Measurements from ENCODE around the gene CSTB.

Gene CSTB

DNA sequence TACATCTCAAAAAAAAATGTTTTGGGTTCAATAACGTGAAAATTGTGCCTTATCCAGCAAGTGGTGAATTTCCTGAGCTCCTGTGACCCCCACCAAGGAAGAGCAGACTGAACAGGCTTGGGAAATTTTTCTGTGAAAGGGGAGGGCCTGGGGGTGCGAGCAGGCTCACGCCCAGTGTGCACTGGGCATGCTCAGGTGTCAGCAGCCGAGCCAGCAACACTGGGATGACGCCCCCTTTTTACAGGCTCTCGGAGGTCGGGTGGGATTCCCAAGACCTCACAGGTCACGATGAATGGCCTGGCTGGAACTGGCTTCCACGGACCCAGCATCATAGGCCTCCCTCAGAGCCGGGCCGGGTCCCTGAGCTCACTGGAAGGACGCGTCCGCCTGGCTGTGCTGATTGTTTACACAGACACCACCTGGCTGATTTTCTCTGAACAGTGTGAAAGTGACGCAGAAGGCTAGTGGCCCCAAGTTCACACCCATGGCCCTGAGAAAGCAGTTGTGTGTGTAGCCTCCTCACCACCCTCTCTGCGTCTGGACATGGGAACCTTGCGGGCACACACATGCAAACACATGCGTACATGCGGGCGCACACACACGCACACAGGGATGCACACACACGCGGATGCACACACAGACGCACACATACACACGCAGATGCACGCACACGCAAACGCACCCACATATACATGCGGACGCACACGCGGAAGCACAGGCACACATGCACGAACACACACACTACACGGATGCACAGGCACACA, 9.2 kb downstream of the CSTB start:
- DNase-seq = no peak

DNA sequence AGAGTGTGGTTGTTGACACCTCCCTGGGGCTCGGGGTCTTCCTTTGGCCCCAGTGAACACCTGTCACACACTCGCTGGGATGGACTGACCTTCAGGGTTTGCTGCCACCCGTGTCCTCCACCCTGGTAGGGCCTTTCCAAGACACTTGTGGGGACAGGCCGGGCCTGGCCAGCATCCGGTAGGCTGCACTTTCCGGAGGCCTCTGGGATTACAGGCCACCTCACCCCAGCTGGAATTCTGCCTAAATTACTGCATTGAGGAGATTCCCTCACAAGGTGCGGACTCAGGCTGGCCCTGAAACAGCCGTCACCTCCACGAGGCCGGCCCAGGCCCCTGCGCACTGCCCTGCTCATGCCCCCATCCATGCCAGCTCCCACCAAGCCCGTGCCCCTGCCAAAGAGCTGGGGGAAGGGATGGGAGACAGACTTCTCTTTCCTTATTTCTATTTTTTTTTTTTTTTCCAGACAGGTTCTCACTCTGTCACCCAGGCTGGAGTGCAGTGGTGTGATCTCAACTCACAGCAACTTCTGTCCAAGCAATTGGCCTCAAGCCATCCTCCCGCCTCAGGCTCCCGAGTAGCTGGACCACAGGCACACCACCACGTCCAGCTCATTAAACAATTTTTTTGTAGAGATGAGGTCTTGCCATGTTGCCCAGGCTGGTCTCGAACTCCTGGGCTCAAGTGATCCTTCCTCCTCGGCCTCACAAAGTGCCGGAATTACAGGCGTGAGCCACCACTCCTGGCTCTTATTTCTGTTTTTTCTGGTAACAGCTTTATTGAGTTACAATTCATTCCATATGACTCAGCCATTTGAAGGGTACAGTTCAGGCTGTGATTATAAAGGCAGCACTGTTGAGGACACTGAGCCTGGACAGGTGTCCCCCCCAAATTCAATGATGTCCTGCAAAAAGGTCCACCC, 11.3 kb downstream of the CSTB start:
- DNase-seq = peak; percentile 24

DNA sequence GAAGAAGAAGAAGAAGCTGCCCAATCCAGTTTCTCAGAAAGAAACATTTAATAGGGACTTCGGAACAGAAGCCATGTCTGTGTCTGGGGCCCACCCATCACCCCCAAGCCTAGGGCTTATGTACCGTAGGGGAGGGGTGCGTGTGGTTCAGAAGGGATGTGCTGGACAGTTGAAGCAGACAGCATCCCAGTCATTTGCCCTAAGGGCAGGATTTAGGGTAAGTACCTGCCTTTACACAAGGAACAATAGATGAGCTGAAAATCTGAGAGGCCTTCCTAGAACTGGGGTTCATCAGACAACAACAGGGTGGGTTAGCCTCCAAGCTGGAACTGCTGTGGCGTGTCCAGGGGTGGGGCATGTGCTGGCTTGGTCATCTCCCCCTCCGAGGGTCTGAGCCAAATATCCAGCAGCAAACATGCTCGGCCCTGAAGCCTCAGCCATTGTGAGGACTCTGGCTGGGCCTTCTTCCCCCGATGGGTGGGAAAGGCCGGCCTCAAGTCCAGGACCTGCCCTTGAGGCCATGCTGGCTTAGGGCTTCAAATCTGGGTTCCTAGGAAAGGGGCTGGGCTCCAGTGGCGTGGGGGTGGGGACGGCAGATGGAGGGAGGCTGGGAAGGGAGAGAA, 12.1 kb downstream of the CSTB start:
- no peak for DNase-seq

DNA sequence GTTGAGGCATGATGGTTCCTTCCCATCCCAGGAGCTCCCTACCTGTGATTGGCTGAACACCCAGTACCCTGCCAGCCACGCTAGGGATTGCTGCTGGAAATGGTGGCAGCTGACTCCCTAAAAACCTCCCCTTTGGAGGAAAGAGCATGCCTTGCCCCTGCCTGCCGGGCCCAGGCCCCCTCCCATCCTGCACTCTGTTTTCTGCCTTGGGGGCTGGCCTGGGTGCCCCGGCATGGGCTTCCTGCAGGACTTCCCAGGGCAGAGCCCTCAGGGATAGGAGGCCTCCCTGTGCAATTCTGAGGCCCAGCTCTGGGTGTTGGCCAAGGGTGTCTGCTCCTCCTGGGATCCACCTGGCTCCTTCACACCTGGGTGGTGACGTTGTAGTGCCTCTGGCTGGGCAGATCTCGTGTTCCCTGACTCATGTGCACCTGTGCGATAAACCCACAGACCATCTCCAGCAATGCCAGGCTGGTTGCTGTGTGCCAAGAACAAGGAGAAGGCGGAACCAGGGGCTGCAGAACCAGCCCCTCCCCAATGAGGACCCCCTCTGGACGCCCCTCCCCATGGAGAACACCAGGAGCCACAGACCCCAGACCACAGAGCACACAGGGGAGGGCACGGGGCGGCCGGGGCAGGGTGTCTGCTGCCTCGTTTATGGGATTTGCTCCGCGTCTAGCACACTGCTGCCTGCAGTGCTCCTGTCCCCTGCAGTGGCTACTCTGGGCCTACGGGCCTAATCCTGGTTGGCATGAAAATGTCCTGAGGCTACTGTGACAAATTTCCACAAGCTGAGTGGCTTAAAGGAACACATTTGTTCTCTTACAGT, 13.6 kb downstream of the CSTB start:
- no peak for DNase-seq

DNA sequence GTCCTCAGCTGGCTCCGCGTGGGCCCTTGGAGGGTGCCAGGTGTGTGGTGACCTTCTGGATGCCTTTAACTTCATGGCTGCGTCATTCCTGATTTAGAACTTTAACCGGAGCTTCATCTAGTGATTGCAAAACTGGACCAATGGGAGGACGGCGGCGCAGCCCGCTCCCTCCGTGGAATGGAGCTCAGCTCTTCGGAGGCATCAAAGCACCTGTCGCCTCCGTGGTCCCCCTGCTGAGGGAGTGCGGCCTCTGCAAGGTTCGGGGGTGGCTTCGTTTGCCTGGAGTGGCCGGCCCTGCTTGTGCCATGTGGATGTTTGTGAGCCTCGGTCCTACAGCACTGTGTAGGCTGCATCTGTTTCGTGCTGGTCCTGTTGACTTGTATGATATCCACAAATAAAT, 14.2 kb downstream of the CSTB start:
- no peak for DNase-seq

DNA sequence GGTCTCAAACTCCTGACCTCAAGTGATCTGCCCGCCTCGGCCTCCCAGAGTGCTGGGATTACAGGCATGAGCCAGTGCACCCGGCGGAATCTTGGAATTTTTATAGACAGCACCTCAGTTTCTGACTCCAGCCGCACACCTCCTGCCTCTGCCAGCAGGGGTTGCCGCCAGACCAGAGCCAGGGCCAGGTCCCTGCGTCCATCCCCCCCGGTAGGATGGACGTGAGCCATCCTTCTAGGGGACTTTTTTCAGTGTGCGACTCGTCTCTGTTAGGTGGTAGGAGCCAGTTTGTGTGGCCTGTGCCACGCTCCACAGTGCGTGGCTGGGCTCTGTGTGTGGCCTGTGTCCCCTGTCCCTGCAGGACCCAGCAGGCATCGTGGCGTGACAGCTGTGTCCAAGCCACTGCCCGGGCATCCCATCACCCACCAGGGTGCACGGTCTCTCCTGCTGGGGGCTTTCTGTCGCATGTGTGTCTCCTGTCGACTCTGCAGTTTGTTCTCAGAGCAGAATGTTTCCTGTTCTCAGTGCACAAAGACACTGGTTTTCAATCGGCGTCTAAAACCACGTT, 15.6 kb downstream of the CSTB start:
- DNase-seq = no peak

DNA sequence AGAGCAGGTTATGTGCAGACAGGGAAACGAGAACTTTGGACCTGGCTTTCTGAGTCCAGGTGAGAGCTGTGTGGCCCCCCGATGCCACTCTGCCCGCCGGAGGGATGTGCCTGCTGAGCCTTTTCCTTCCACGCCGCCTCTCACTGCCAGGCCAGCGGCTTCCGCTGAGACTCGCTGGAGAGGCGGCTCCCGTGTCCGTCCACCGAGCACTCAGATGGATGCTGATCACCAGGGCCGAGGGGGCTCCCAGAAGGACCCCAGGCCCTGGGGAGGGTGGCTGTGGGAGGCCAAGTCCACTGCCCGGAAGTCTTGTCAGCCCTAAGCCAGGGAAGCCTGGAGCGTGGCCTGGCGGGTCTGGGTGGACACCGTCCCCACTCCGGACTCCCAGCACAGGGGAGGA, 16.5 kb downstream of the CSTB start:
- no peak for DNase-seq

DNA sequence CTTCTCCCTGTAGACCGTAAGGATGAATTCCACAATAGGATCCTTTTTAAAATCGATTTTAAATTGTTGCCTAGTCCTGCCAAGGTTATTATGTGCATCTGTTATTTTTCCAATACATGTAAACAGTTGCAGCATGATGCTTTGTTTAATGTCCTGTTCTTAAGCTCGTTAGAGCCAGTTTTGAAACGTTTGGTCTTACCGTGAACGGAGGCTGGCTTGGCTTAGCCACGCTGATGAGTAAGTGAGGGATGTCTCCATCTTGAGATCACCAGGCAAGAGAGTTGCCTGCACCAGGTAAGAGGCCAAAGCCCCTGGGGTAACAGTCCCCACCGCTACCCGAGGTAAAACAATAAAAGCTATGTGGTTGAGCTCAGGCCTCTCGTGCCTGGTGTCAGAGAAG, 17.3 kb downstream of the CSTB start:
- DNase-seq = no peak

DNA sequence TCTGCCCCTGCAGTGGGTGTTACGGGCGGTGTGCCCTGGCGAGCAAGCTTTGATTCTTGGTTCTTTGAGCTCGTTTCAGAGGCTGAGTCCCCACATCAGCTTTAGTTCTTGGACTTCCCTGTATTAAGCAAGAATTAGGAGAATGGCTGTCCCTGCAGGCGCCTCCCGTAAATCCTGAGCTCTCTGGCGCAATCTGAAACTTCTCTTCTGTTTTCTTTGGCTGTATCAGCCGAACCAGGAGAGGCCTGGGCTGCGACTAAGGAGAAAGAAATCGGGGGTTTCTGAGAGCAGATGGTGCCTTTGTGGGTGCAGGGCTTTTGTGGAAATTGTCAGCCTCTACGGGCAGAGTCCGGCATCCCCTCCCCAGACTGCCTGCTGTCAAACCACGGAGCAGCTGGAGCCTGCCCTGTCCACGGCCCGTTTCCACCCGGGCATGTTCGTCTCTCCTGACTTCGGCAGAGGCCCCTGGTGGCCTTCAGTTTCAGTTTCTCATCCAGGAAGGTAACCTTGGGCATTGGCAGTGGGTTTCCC, 17.9 kb downstream of the CSTB start:
- DNase-seq = peak; percentile 39

DNA sequence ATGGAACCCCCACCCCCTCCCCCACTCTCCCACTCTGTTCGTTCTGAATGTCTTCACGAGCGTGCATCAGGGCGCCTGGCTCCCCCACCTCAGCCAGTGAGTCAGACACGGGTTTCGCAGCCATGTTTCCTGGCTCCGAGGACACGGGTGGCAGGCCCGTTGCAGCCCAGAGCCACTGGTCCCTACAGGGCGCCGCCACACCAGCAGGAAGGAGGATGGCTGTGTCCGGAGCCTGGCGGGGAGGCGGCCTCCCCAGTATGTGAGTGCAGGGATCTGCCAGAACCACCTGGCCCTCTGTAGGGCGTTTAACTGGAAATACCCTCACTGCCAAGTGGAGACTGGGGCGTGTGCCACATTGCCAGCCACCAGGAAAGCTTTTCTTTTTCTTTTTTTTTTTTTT, 18.5 kb downstream of the CSTB start:
- no peak for DNase-seq

DNA sequence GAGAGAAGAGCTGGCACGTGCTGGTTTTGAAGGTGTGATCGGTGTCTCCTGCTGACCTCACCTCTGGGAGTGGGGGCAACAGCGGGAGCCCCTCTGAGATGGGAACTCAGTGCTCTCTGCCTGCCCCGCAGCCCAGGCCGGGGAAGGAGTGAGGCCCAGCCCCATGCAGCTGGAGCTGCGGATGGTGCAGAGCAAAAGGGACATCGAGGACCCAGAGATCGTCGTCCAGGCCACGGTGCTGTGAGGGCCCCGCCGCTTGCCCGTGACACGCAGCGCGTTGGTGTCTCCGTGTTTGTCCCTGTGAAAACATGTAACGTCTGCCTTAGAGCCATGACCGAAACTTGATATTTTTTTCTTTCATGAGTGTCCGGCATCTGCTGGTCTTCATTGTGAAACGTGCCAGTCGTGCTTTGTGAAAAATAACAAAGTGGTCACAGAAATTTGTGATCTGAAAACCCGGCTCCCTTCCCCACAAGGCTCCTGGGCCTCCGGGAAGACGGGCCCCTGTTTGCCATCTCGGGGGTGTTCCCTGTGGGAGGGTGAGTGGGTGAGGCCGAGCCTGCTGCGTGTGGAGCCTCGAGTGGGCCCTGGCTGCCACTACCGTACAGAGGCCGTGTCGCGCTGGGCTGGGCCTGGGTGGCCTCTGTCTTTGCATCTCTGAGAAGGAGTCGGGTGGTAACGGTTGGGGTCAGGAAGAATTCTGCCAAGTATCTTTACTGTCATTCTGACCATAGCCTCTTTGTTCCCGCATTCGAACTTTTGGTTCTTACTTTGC, 20.1 kb downstream of the CSTB start:
- DNase-seq = no peak

DNA sequence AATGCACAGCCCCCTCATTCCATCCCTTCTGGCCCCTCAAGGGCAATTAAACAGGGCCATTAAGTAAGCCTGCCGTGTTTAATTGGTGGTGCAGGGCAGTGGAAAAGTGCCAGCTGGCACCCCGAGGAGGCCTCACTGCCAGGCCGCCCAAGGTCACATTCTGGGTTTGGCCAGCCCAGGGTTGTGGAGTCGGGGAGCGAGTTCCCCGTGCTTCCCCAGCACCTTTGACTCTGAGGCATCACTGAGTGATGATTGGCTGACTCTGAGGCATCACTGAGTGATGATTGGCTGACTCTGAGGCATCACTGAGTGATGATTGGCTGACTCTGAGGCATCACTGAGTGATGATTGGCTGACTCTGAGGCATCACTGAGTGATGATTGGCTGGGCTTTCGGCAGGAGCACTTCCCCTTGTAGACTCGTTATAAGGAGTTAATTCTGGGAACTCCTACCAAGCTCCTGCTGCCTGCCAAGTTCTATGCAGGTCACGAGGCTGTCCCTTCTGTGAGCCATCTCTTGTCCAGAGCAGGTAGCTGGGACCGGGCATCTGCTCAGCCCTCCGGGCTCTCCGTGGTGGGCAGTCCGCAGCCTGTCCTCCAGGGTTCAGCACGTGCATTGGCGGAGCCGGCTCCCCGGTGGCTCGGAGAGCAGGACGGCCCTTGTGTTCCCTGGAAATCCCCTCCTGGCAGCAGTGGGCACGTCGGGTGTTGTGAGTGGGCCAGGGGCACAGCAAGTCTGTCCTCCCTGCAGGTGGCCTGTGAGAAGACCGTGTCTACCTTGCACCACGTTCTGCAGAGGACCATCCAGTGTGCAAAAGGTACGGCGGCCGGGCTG, 20.9 kb downstream of the CSTB start:
- no peak for DNase-seq

DNA sequence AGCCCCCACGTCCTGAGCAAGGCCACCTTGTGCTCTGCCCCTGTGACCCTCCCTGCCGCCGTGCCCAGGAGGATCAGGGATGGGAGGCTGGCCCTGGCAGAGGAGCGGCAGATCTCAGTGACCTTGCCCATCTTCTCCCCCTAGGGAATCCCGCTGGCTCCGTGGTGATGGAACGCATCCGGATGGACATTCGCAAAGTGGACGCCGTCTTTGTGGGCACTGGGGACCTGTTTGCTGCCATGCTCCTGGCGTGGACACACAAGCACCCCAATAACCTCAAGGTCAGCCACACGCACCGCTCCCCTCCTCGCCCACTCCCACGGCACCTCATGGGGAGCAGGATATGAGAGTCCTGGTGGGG, 22.7 kb downstream of the CSTB start:
- DNase-seq = no peak

DNA sequence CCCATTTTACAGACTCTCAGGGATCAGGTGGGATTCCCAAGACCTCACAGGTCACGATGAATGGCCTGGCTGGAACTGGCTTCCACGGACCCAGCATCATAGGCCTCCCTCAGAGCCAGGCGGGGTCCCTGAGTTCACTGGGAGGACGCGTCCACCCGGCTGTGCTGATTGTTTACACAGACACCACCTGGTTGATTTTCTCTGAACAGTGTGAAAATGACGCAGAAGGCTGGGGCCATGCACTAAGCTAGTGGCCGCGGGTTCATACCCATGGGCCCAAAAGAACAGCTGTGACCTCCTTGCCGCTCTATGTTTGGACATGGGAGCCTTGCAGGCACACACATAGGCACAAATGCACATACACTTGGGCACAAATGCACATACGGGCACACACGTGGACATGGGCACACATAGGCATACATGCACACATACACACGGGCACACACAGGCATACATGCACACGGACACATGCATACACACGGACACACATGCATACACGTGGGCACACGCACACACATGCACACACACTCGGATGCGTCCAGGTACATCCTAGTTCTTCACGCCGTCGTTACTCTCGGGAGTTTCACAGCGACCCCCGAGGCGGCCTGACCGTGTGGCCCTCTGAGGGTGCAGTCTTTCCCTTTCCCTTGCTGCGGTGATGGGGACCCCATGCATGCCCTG, 23.2 kb downstream of the CSTB start:
- DNase-seq = no peak

DNA sequence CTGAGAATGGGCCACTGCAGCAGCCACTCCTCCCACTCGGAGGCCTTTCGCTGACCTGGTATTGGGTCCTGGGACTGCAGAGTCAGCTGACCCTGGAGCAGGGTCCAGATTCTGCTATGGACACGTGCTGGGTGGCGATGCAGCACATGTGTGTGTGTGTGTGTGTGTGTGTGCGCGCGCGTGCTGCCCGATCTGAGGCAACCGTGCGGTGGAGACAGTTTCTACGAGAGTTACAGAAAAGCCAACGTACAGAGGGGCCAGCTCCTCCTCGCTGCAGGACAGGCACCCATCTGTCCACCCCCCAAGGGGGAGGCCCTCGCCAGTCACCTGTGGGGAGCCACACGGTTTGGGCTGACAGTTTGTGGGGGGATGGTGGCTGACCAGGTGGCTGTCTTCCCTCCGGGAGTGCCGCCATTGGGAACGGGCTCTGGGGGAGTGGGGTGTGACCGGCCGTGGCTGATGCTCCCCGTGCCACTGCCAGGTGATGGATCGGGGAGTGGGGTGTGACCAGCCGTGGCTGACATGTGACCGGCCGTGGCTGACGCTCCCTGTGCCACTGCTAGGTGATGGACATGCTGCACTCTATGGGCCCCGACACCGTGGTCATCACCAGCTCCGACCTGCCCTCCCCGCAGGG, 24.0 kb downstream of the CSTB start:
- no peak for DNase-seq

DNA sequence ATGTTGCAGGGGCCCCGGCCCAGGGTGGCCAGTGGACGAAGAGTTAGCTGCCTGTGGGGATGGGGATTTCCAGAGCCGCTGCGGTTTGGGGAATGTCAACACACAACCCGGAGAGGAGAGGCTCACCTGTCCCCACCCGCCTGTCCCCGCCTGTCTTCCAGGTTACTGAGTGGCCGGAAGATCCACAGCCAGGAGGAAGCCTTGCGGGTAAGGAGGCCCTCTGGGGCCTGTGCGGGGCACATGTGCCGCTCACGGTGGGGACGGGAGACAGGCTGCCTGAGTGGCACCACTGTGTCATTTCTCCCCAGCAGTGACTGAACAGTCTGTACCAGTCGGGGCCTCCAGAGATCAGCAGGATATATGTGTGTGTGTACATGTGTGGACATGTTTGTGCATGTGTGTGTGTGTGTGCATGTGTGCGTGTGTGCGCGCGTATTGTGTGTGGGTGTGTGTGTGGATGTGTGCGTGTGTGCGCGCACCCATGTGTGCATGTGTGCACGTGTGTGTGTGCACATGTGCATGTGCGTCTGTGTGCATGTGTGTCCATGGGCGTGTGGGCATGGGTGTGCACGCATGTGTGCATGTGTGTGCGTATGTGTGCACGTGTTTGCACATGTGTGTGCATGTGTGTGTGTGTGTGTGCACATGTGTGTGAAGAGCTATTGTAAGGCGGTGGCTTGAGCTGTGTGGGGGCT, 25.6 kb downstream of the CSTB start:
- no peak for DNase-seq

DNA sequence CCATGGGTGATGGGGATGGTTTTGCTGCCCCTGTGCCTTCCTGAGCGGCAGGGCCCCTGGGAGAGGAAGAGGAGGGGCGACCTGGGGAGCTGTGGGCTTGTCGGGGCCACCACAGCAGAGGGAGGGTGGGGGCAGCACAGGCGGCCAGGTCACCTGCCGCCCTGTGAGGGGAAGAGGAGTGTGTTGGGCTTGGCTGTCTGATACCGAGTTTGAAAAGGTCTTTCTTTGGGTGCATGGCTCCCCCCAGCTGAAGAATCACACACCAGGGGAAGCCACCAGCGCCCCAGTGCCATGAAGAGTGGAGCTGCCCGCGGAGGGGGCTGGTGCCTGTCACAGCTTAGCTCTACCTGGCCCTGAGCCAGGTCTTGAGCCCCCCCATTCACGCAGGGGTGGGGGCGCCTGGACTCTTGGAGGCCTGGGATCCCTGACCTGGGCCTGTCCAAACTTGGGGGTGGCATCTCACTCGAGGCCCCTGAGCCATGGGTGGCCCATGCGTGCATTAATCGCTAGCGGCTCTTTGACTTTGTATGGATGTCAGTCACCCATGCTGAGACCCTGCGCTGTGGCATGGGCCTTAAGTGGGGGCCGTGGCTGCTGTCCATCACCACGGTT, 26.4 kb downstream of the CSTB start:
- no peak for DNase-seq

DNA sequence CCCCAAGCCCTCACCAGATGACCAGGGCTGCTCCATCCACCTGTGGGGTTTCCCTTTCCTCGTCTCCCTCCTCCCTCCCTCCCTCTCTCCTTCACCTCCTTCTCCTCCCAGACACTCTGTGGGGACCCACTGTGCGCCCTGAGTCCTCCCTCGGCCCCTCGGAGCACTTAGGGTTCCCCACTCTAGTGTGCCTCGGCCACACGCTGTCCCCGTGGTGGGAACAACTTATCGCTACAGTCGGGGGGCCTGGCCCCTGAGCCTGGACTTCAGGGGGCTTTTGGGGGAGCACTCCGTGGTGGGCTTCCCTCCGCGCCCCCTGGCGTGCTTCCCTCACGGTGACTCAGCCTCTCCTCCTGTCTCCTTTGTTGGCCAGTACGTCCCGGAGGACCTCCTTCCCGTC, 27.5 kb downstream of the CSTB start:
- DNase-seq = no peak
